Stimulated activated naive B cell treated with anti-CD40 and anti-IgM and Interleukin-4, amounts not matched to agents 10 μg/mL and 1 μg/mL and 100 μg/mL, for 72 hours (primary cell): Measurements from ENCODE around the gene CSRNP2.
"Not testable (repeated sequence)": the region's sequence is repeated elsewhere in the genome, so short reads cannot be mapped to it uniquely, and the experiment has no call there.

Experiments used
- ATAC-seq, 2 donors: fragments of 150-1000 bp; cut with Tn5 transposase; replicated peaks; 2 replicates each; pipeline ENCODE4 v1.10.0; 2021; ENCODE audit warnings: moderate library complexity in 1 of 2
- DNase-seq: peaks from one replicate; pipeline ENCODE4 v3.0.0; 2021
- H3K27ac Mint-ChIP-seq: one replicate; pipeline ENCODE4 v1.8.0; 2022; ENCODE audit warnings: mild to moderate bottlenecking, mixed read lengths
- H3K27me3 Mint-ChIP-seq, 2 donors: one replicate each; pipeline ENCODE4 v1.8.0; 2022; ENCODE audit warnings: mixed read lengths in 2 of 2
- H3K36me3 Mint-ChIP-seq, 2 donors: one replicate each; pipeline ENCODE4 v1.8.0; 2022; ENCODE audit warnings: mixed read lengths in 2 of 2, mild to moderate bottlenecking in 1 of 2
- H3K4me1 Mint-ChIP-seq, 2 donors: one replicate each; pipeline ENCODE4 v1.8.0; 2022; ENCODE audit warnings: mixed read lengths in 2 of 2, mild to moderate bottlenecking in 1 of 2
- H3K4me3 Mint-ChIP-seq, 2 donors: one replicate each; pipeline ENCODE4 v1.8.0; 2022; ENCODE audit warnings: mild to moderate bottlenecking in 2 of 2, mixed read lengths in 2 of 2, moderate library complexity in 1 of 2
- H3K9me3 Mint-ChIP-seq, 2 donors: one replicate each; pipeline ENCODE4 v1.8.0; 2022; ENCODE audit warnings: mixed read lengths in 2 of 2, mild to moderate bottlenecking in 1 of 2

The CSRNP2 gene

GRCh38 chr12:51028126-51028812 is 55.1 kb downstream of the CSRNP2 start:
- peaks cover 3 to 7% of the 10 kb centered on the region in 2 donors for H3K36me3 Mint-ChIP-seq
- no peak overlapping the region for H3K27ac Mint-ChIP-seq
- H3K9me3 Mint-ChIP-seq: no peaks in the 10 kb centered on the region
- no peak overlapping the region for H3K4me3 Mint-ChIP-seq
- peaks cover 0 to 5% of the 10 kb centered on the region in 2 donors for H3K27me3 Mint-ChIP-seq
- ATAC-seq (no peak), DNase-seq (no peak)
- H3K4me1 Mint-ChIP-seq: peaks cover 24% of the 10 kb centered on the region in 2 donors

GRCh38 chr12:51027342-51027835 is 56.0 kb downstream of the CSRNP2 start:
- H3K9me3 Mint-ChIP-seq: no peaks in the 10 kb centered on the region
- peaks cover 3 to 7% of the 10 kb centered on the region in 2 donors for H3K36me3 Mint-ChIP-seq
- H3K4me1 Mint-ChIP-seq: peaks cover 24 to 29% of the 10 kb centered on the region in 2 donors
- DNase-seq: no peak
- peak overlapping the region; percentile 43 for H3K27ac Mint-ChIP-seq
- peak overlapping the region; percentile 14 to 75 for H3K4me3 Mint-ChIP-seq
- H3K27me3 Mint-ChIP-seq: peaks cover 0 to 5% of the 10 kb centered on the region in 2 donors
- no peak for ATAC-seq

GRCh38 chr12:51025836-51026638 is 57.4 kb downstream of the CSRNP2 start, which contains the start of gene SLC11A2:
Gene SLC11A2, minus strand, starts transcription at chr12:51026384. Its CDS starts 15,656 bp downstream, at chr12:51010728.
- Mint-ChIP-seq H3K4me3 (peak within 1 kb of the TSS; percentile 90 to 94), H3K27me3 (peaks cover 0 to 5% of the 10 kb centered on the region in 2 donors), H3K4me1 (peaks cover 29 to 42% of the 10 kb centered on the region in 2 donors), H3K36me3 (peaks cover 3 to 9% of the 10 kb centered on the region in 2 donors), H3K9me3 (no peaks in the 10 kb centered on the region), H3K27ac (peak within 1 kb of the TSS; percentile 98)
- peak; percentile 91 to 93 for ATAC-seq
- peak; percentile 93 for DNase-seq

DNA sequence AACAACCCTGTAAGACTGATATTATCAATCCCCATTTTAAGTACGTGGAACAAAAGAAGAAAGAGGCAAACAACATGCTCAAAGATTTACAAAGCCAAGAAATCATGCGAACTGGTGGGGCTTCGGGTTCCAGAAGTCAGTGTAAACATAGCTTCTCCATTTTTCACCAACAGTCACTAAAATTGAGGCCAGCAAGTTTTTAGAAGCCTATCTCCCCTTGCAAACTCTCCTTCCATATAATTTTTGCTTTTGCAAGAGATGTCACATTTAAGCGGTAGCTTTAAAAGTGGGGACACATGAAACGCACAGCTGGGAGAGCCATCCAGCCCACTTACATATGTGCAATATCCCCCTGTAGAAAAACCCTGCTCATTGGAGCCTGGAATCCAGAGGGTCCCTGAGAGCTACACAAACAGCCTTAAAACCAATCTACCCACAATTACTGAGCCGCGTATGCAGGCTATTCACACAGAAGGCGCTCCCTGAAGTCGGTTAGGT is 58.0 kb downstream of the CSRNP2 start:
- ATAC-seq (no peak), DNase-seq (no peak)
- H3K9me3 Mint-ChIP-seq: no peaks in the 10 kb centered on the region
- H3K36me3 Mint-ChIP-seq: peaks cover 3 to 9% of the 10 kb centered on the region in 2 donors
- H3K27me3 Mint-ChIP-seq: peaks cover 0 to 5% of the 10 kb centered on the region in 2 donors
- H3K4me3 Mint-ChIP-seq: peak overlapping the region; percentile 90 to 94
- H3K4me1 Mint-ChIP-seq: peaks cover 31 to 49% of the 10 kb centered on the region in 2 donors
- H3K27ac Mint-ChIP-seq: peak overlapping the region; percentile 98

DNA sequence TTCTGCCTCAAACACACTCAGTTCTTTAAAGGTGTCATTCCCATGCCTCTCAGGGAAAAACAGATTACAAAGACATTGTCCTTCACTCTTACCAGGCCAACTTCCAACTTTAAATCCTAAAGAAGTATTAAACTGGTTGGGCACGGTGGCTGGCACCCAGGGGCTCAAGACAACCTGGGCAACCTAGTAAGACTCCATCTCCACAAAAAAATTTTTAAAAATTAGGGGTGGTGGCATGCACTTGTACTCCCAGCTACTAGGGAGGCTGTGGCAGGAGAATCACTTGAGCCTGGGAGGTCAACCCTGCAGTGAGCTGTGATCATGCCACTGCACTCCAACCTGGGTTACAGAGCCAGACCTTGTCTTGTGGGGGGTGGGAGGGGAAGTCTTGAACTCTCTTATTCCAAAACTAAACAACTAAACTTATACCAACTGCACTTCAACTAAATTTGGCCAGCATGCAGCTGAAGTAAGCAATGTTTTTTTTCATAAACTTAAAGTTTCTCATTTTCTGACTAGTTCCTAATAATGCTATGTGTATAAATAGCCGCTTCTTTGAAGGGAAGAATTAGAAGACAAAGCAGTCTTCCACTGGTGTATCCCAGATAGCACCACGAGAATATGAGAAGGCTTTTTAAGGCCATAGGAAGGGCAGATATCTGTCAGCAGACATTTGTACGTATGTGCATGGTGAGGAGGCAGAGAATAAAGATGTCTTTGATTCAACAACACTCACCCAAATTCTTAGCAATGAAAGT is 59.6 kb downstream of the CSRNP2 start:
- Mint-ChIP-seq H3K27ac (peak overlapping the region; percentile 98), H3K9me3 (no peaks in the 10 kb centered on the region), H3K27me3 (peaks cover 0 to 3% of the 10 kb centered on the region in 2 donors), H3K4me3 (peak overlapping the region; percentile 90 to 94), H3K4me1 (peaks cover 31 to 51% of the 10 kb centered on the region in 2 donors), H3K36me3 (peaks cover 3 to 9% of the 10 kb centered on the region in 2 donors)
- ATAC-seq (no peak), DNase-seq (no peak)

DNA sequence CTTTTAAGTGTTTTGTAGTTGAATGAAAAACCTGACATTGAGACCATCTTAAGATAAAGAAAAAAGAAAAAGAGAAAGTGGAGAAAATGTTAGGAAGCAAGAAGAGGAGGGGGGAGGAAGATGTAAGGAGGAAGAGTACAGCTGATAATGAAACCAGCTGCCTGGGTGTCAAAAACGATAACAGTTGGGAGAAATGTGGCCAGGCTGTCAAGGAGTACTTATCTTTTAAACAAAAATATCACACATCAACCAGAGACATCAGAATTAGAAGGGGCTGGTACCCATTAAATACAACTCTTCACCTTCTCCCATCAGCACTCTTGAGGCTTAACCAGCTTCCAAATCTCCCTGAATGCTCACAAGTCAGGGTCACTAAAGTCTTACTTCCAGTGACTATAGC is 61.7 kb downstream of the CSRNP2 start:
- Mint-ChIP-seq H3K36me3 (peaks cover 3 to 9% of the 10 kb centered on the region in 2 donors), H3K4me3 (peak overlapping the region; percentile 30 to 55), H3K9me3 (no peaks in the 10 kb centered on the region), H3K27me3 (no peaks in the 10 kb centered on the region), H3K27ac (peak overlapping the region; percentile 67), H3K4me1 (peaks cover 28 to 56% of the 10 kb centered on the region in 2 donors)
- ATAC-seq: no peak
- DNase-seq: no peak

- Mint-ChIP-seq H3K4me1 (peaks cover 23 to 55% of the 10 kb centered on the region in 2 donors), H3K4me3 (peak overlapping the region in 1 of 2 donors; percentile 6), H3K9me3 (no peaks in the 10 kb centered on the region), H3K27me3 (no peaks in the 10 kb centered on the region), H3K27ac (no peak overlapping the region), H3K36me3 (peaks cover 0 to 9% of the 10 kb centered on the region in 2 donors)
- no peak for DNase-seq
- ATAC-seq: no peak
Observed at GRCh38 chr12:51020448-51021182, 62.8 kb downstream of the CSRNP2 start.

GRCh38 chr12:51019927-51020326 is 63.5 kb downstream of the CSRNP2 start:
- Mint-ChIP-seq H3K27ac (no peak overlapping the region), H3K4me3 (no peak overlapping the region), H3K4me1 (peaks cover 21 to 48% of the 10 kb centered on the region in 2 donors), H3K9me3 (no peaks in the 10 kb centered on the region), H3K27me3 (no peaks in the 10 kb centered on the region), H3K36me3 (peaks cover 0 to 9% of the 10 kb centered on the region in 2 donors)
- no peak for ATAC-seq
- DNase-seq: no peak

- H3K4me3 Mint-ChIP-seq: no peak overlapping the region
Observed at GRCh38 chr12:51018956-51019355, 64.4 kb downstream of the CSRNP2 start.

DNA sequence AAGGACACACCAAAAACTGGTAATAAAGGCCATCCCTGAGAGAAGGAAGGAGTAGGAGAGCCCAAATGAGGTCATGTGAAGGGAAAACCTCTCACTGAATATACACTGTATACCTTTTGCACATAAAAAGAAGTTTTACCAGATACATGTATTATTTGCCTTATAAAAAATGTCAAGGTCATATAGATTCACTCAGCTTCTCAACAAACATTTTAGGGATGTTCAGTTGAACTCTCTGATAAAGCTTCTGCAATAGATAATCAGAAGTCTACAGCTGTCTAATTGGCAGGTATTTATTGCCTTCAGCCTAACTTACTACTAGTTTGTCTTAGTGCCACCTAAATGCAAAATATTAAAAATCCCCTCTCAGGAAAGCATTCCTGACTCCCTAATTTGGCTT is 65.9 kb downstream of the CSRNP2 start:
- H3K27me3 Mint-ChIP-seq: no peaks in the 10 kb centered on the region
- ATAC-seq: no peak
- H3K36me3 Mint-ChIP-seq: peaks cover 0 to 2% of the 10 kb centered on the region in 2 donors
- H3K4me3 Mint-ChIP-seq: no peak overlapping the region
- H3K9me3 Mint-ChIP-seq: no peaks in the 10 kb centered on the region
- no peak overlapping the region for H3K27ac Mint-ChIP-seq
- DNase-seq: no peak
- peaks cover 9 to 33% of the 10 kb centered on the region in 2 donors for H3K4me1 Mint-ChIP-seq

More at GRCh38 chr12:51018956-51019355, 64.4 kb downstream of the CSRNP2 start:
- DNase-seq (no peak), ATAC-seq (no peak)
- H3K27ac Mint-ChIP-seq: no peak overlapping the region
- peaks cover 11 to 39% of the 10 kb centered on the region in 2 donors for H3K4me1 Mint-ChIP-seq
- H3K9me3 Mint-ChIP-seq: no peaks in the 10 kb centered on the region
- no peaks in the 10 kb centered on the region for H3K27me3 Mint-ChIP-seq
- peaks cover 0 to 2% of the 10 kb centered on the region in 2 donors for H3K36me3 Mint-ChIP-seq

DNA sequence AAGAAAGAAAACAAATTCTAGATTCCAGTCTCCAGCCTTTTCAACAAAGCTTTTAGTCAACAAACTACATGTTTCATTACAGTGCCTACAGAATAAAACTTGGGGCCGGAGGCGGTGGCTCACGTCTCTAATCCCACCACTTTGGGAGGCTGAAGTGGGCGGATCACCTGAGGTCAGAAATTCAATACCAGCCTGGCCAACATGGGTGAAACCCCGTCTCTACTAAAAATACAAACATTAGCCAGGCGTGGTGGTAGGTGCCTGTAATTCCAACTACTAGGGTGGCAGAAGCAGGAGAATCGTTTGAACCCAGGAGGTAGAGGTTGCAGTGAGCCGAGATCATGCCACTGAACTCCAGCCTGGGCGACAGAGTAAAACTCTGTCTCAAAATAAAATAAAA is 68.9 kb downstream of the CSRNP2 start:
- H3K4me3 Mint-ChIP-seq, H3K27ac Mint-ChIP-seq: not testable (repeated sequence)

DNA sequence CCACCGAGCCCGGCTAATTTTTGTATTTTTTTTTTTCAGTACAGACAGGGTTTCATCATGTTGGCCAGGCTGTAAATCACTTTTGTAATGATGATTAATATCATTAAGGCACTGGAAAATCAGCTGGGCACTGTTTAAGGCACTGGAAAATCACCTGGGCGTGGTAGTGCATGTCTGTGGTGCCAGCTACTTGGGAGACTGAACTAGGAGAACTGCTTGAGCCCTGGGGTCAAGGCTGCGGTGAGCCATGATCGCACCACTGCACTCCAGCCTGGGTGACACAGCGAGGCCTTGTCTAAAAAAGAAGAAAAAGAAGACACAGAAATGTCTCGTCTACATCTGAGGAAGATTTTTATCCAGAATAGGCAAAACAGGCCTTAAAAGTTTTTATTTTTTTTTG is 70.0 kb downstream of the CSRNP2 start:
- ATAC-seq: no peak
- no peak overlapping the region for H3K4me3 Mint-ChIP-seq
- H3K9me3 Mint-ChIP-seq: no peaks in the 10 kb centered on the region
- no peak for DNase-seq
- H3K36me3 Mint-ChIP-seq: peaks cover 3 to 5% of the 10 kb centered on the region in 2 donors
- H3K27me3 Mint-ChIP-seq: no peaks in the 10 kb centered on the region
- H3K4me1 Mint-ChIP-seq: peaks cover 6 to 27% of the 10 kb centered on the region in 2 donors
- H3K27ac Mint-ChIP-seq: no peak overlapping the region

More for the DNA sequence above, 68.9 kb downstream of the CSRNP2 start:
- not testable (repeated sequence) for DNase-seq, H3K9me3 Mint-ChIP-seq, ATAC-seq, H3K27me3 Mint-ChIP-seq, H3K36me3 Mint-ChIP-seq
- H3K4me1 Mint-ChIP-seq: peaks cover 3 to 19% of the 10 kb centered on the region in 2 donors

DNA sequence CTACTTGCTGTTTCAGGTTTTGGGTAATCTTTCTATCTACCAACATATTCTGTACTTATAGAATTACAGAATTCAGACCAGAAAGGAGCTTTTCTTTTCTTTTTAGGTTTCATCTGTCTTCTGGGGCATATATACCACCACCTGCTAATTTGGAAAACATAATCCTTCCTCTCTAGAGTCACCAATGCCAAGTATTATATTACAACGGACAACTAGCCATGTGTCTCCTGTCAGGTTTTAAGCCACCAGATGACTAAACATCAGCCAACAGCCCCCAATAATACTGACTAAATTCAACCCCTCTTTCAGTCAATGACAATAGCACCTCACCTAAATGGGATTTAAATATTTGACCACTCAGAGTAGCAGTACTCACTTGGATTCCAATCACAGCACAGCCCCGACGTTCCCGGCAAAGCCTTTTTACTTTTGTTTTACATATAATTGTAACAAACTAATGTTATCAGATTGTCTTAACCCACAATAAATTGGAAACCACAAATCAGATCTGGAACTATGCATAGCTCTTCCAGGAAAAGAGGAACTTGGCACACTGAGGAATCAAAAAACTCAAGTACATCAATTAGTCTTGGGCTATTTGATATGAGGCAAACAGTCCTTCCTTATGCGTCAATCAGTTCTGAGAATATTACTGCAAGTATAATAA is 70.7 kb downstream of the CSRNP2 start:
- H3K27me3 Mint-ChIP-seq: no peaks in the 10 kb centered on the region
- ATAC-seq (no peak), DNase-seq (no peak)
- H3K4me3 Mint-ChIP-seq: no peak overlapping the region
- no peaks in the 10 kb centered on the region for H3K9me3 Mint-ChIP-seq
- H3K4me1 Mint-ChIP-seq: peaks cover 6 to 27% of the 10 kb centered on the region in 2 donors
- peaks cover 3 to 9% of the 10 kb centered on the region in 2 donors for H3K36me3 Mint-ChIP-seq
- H3K27ac Mint-ChIP-seq: no peak overlapping the region
